Stimulated activated CD4-positive, alpha-beta T cell treated with anti-CD3 and anti-CD28 coated beads, Interleukin-4, amount 100 ng/mL, for 1 hour (primary cell): ENCODE measurements around the gene ARL8B.
A peak's percentile ranks its signal among the peaks of the same experiment; 100 is the strongest.
"Not testable (repeated sequence)": the region's sequence is repeated elsewhere in the genome, so short reads cannot be mapped to it uniquely, and the experiment has no call there.

Source experiments
- DNase-seq: peaks from one replicate; pipeline ENCODE4 v3.0.0-alpha.2; 2020

ARL8B gene

DNA sequence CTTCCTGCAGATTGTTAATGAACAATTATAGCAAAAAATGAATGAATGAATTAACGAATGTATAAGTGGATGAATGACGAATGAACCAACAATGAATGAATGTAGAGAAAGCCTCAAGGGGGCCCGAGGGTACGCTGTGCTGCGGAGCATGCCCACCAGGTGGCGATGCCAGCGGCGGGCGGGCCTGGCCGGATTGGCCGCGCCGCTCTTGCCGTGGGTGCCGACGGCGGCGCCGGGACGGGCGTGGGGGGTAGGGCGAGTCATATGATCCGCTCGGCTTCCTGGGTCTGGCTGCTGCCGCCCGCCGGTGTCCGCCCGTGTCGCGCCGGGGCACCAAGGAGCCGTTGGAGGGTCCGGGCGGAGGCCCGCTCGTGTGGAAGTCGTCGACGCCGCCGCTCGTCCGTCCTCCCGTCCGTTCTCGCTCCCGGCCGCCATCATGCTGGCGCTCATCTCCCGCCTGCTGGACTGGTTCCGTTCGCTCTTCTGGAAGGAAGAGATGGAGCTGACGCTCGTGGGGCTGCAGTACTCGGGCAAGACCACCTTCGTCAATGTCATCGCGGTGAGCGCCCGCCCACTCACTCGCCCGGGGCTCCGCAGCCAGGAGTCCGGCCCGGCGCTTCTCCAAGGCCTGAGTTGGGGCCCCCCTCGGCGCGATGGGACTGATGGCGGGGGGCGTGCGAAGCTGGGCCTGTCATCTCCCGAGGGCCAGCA, at the start of gene ARL8B:
TSS of gene ARL8B (plus strand) at position 263 of the 711 bp plus-strand sequence. CDS start at position 437, 174 bp downstream.
- peak; percentile 93 for DNase-seq

- no peak for DNase-seq
These were observed 48.6 kb upstream of the ARL8B start for GRCh38 chr3:5073374-5074085.

GRCh38 chr3:5078151-5078550, 43.9 kb upstream of the ARL8B start:
- DNase-seq, result no peak

GRCh38 chr3:5079761-5080160, 42.3 kb upstream of the ARL8B start:
- DNase-seq, result no peak

DNA sequence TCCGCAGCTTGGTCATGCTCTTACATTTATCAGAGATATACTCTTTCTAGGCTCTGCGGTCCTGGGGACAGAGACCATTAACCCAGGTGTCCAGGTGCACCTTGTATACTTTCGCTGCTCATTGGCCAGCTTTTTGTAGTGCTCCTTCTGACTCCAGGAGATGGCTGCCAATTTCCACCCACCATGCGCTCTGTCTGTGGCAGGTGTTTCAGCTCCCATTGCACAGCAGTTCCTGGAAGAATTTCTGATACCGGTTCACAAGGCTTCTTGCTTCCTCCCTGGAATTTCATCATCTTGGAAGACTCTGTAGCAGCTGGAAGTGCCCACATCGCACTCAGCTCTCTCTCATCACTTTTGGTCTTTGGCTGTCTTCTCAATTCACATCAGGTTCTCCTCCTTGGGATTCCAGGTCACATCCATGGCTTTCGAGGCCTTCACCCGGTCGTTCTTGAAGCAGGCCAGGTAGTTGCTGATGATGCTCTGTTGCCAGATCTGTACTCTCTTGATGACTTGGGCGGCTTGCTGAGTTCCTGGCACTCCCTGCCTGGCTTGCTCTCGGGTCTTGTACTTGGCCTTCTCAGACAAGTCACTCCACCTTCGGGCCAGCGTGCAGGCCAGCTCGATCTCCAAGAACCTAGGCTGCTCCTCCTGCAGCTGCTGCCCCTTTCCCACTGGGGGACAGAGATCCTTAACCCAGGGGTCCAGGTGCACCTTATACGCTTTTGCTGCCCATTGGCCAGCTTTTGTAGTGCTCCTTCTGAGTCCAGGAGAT, 41.1 kb upstream of the ARL8B start:
- DNase-seq, result no peak

GRCh38 chr3:5081973-5082788, 39.9 kb upstream of the ARL8B start:
- not testable (repeated sequence) for DNase-seq

DNA sequence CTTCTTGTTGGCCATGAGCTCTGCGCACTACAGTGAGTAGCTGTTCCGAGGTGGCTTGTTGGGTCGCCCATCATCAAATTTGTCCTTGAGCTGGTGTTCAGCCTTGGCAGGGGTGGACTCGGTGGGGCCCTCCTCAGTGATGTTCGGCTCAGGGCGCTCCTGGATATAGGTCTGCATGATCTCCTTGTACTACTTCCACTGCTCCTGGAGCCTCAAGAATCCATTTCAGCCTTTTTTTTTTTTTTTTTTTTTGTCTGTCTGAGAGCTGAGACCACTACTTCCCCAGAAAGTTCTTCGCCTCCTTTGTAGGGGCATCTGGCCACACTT, 39.3 kb upstream of the ARL8B start:
- no peak for DNase-seq

DNA sequence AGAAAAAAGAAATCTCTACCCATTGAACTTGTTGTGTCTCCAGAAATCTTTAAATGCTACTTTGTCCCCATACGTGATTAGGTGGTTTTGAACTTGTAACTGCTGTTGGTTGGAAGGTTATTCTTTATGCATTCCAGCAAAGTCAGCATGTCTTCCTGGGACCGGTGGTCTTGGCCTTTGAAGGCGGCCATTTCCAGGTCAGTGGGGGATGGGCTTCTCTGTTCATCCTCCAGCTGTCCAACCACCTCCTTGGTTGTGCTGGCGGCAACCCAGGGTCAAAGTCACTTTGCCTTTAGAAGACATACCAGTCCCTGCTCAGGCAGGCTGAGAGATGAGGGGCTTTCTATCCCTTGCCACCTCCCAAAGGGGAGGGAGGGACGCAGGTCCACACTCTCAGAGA, 37.9 kb upstream of the ARL8B start:
- no peak for DNase-seq

DNA sequence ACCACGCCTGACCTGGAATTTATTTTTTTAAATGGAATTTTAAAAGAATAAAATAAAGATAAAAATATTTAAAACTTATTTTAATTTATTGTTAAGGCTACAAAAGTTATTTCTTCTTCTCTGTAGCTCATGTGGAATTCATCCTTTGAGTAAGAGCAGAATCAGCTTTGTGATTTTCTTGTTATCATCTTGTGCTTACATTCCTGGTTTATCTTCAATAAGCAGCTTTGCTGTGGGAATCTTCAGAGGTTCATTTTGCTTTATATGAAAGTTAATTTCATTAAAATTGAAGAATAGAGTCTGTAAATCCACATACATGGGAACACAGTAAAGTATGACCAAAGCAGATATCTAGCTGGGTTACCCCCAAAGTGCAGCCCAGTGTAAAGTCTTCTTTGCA, 35.4 kb upstream of the ARL8B start:
- no peak for DNase-seq

DNA sequence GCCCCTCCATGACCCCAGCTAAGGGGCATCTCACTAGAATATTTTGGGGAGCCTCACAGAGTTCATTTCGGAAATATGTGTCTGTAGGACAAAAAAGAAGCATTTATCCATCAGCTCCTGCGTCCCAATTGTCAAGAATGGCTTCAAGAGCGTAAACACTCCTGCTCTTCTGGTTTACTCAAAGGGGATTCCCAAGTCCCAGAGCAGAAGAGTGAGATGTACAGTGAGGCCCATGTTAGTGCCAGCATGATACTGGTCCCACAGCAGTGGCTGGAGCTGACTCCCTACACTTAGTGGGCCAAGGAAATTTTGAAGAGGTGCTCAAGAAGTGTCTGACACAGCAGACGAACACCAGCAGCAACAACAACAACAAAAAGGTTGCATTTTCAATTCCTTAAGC, 34.9 kb upstream of the ARL8B start:
- no peak for DNase-seq

DNA sequence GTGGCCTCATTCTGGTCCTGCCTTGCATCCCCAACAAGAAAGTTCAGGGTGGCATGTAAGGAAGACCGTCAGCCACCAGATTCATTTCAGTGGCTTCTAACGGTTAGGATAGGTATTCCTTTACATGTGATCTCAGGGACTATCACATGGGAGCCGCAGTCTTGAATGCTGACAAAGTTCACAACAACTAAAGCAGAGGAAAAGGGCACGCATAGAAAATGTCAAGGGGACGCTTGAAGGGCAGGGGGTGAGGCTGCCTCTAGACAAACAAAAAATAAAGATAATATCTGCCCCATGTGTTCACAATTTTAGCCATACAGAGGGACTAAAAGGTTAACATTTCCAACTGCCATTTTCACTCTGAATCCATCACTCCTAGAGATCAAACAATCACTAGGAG, 31.9 kb upstream of the ARL8B start:
- DNase-seq, result no peak

GRCh38 chr3:5092018-5092417, 30.1 kb upstream of the ARL8B start:
- DNase-seq, result no peak

GRCh38 chr3:5093731-5094130, 28.4 kb upstream of the ARL8B start:
- DNase-seq, result no peak

DNA sequence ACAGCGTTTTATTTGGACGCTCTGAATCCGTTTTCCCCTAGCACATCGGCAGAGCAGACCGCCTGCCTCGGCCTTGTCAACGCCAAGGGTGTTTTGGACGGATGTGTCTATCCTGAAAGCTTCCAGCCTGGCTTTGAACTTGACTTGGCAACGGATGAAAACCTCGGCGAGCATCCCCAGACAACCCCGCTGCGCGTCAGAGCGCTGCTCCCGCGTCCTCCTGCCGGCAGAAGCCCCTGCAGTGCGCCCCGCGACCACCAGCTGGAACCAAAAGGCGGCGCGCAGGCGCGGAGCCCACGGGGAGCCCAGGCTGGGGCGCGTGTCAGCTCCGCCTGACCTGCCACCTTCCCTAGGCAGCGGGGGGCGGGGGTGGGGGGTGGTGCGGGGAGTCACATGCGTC, 26.2 kb upstream of the ARL8B start:
- no peak for DNase-seq

DNA sequence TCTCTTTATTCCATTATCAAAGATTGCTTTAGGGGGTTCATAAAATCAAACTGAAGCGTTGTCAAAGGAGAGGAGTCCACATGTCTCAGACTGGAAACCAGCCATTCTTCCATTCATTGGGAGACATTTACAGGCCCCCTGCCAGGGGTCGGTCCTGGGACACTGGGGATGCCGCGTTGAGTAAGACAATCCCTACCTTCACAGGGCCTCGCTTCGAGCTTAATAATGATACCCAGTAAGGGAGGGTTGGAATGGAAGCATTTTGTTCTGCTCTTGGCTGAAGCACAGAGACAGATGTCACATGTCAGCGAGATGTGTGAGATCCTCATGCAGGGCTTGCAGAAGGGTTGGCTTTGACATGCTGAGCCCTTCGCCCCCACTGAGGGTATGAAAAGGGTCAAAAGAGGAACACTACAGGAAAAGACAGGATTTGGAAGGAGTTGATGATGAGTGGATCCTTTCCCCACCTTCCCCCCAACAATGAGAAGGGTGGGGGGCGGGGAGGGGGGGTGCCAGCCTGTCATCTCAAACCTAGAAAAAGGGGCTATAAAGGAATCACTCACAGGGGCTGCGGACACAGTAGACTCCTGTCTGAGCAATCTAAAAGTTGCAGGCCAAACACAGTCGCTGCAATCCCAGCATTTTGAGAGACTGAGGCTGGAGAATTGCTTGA, 25.6 kb upstream of the ARL8B start:
- no peak for DNase-seq

GRCh38 chr3:5098346-5098745, 23.7 kb upstream of the ARL8B start:
- DNase-seq, result no peak

DNA sequence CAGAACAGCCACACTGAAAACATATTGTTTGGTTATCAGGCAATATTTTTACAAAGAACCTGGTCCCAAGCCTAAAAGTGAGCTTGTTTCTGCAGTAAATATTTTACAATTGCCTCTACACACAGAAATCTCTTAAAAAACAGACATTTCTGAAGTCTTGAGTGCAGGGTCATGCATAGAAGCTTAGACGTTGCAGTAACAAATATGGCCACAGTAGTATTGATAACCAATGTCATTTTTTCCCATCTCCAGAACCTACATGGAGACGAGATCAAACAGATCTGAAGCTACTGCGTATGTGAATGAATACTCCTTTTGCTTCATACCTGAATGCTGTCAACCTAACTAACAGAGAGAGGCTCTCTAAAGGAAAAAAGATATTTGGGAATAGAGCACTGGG, 19.6 kb upstream of the ARL8B start:
- no peak for DNase-seq

DNA sequence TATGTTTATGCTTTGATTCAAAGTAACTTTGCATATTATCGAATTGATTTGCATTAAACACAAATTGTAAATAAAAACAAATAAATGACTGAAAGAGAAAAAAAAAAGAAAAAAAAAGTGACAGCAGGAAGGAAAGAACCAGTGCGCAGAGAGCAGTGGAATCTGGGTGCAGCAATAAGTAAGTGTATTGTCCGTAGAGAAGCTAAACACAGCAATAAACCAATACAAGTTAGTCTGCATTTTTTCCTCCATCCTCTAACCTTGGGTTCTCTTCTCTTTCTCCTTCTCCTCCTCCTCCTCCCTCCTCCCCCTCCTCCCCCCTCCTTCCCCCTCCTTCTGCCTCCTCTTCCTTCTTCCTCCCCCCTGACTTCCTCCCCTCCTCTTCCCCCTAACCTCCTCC, 18.3 kb upstream of the ARL8B start:
- DNase-seq, result no peak

GRCh38 chr3:5105050-5105449, 17.0 kb upstream of the ARL8B start:
- DNase-seq, result no peak

- DNase-seq, result not testable (repeated sequence)
These were observed 15.7 kb upstream of the ARL8B start for GRCh38 chr3:5106371-5106770.

- DNase-seq, result not testable (repeated sequence)
These were observed 15.2 kb upstream of the ARL8B start for GRCh38 chr3:5106933-5107334.

DNA sequence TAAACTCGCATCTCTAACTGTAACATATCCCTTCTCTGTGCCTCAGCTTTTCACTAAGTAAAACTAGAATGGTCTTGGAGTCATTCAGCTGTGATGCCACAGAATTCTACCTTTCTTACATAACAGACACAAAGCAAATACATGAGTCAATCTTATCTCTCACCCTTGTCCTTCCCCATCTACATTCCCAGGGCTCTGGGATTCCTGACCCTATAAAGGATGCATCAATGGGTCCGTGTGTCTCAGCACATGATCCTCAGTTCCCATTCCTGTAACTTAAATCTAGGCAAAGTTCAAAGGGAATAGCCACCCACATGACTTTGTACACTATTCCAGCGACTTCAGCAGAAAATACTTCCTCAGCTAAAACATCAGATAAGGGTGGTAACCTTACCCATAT, 11.8 kb upstream of the ARL8B start:
- DNase-seq, result no peak

GRCh38 chr3:5112043-5112442, 10.0 kb upstream of the ARL8B start:
- no peak for DNase-seq
